NCI-H1105 (cell line): ENCODE results near the gene TET1.
"Not testable (repeated sequence)": the region's sequence is repeated elsewhere in the genome, so short reads cannot be mapped to it uniquely, and the experiment has no call there.

Source experiments
- DNase-seq: peaks from one replicate; lab custom pipeline; 2025; lab: John Stamatoyannopoulos, UW

Gene TET1

DNA sequence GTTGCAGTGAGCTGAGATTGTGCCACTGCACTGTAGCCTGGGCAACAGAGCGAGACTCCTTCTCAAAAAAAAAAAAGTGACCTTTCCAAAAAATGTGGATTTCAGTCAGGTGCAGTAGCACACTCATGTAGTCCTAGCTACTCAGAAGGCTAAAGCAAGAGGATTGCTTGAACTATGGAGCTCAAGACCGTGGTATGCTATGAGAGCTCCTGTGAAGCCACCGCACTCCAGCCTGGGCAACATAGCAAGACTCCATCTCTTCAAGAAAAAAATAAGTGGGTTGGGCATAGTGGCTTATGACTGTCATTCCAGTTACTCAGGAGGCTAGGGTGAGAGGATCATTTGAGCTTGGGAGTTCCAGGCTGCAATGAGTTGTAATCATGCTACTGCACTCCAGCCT is 51.1 kb downstream of the TET1 start:
- no peak for DNase-seq

DNA sequence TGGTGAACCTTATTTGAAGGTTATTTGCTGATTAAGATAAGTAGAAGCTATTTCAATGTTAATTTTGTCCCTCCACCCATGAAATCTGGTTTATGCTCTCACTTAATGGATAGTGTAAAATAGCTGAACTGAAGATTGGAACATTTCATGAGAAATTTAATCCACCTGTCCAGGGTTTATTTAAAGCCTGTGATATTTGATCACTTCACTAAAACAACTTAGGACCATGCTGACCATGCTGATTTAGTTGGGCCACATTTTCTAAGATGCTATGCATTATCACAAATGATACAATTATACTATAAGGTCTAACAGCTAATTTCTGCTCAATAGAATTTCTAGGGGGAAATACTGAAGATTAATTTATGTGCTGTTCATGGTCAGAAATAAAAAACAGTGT is 53.8 kb downstream of the TET1 start:
- not testable (repeated sequence) for DNase-seq

DNA sequence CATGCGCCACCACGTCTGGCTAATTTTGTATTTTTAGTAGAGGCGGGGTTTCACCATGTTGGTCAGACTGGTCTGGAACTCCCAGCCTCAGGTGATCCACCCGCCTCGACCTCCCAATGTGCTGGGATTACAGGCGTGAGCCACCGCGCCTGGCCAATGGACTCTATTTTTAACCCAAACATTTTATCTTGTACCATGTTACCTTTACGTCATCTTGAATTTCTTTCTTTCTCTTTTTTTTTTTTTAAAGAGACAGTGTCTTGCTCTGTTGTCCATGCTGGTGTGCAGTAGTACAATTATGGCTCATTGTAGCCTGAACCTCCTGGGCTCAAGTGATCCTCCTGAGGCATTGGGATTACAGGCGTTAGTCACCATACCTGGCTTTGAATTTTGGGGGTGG is 57.6 kb downstream of the TET1 start:
- DNase-seq = not testable (repeated sequence)

DNA sequence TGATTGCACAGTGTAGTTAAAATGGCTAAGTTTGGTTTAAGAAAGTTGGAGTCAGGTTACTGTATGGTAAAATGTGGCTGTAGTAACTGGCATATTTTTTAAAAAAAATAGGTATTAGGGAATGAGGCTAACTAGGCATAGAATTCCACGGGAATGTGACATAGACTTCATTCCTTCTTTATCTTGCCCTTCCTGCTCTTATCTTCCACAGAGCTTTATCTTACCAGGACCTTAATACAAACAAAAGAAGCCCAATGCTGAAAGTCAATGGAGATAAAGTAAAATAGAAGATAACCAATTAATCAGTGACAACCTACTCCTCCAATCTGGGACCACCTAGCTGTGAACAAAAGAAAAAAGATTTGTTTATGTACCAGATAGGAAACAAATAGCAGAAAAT is 58.1 kb downstream of the TET1 start:
- no peak for DNase-seq

- DNase-seq = no peak
Observed at GRCh38 chr10:68619595-68619994, 59.5 kb downstream of the TET1 start.

- no peak for DNase-seq
Observed at GRCh38 chr10:68625316-68625921, 65.3 kb downstream of the TET1 start.

- DNase-seq = no peak
Observed at GRCh38 chr10:68628576-68629127, 68.5 kb downstream of the TET1 start.

GRCh38 chr10:68632271-68632560 is 72.1 kb downstream of the TET1 start:
- not testable (repeated sequence) for DNase-seq

- no peak for DNase-seq
Observed at GRCh38 chr10:68633281-68633680, 73.1 kb downstream of the TET1 start.

- DNase-seq = no peak
Observed at GRCh38 chr10:68633816-68634466, 73.8 kb downstream of the TET1 start.

GRCh38 chr10:68636335-68636734 is 76.2 kb downstream of the TET1 start:
- DNase-seq = no peak

- not testable (repeated sequence) for DNase-seq
Observed at GRCh38 chr10:68643550-68643949, 83.4 kb downstream of the TET1 start.

DNA sequence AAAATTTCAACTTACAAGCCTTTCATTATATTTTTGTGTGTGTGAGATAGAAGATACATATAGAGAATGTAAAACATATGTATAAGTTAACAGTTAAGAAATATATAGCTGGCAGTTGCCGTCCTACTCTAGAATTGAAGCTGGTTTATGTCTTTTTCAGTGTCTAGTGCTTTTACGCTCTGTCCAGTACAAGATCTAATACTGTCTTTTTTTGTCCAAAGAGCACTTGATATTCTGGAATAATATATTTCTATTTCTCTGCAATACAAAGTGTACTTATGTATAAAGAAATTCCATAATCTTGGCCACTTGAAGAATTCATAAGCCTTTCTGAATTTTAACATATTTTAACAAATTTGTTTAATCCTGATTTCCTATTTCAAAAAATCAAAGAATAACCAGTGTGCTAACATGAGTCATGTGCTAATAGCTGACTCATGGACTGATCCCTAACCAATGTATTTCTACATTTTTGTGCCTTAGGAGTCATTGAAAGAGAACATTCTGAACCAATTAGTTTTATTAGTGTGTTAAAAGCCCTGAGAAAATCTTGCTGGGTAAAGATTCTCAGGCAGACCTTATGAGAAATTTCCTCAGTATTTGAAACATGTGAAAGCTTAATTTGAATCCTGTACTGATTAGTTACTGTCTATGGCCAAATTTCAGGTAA is 87.7 kb downstream of the TET1 start:
- DNase-seq = no peak

- DNase-seq = no peak
Observed at GRCh38 chr10:68655620-68656126, 95.5 kb downstream of the TET1 start.

DNA sequence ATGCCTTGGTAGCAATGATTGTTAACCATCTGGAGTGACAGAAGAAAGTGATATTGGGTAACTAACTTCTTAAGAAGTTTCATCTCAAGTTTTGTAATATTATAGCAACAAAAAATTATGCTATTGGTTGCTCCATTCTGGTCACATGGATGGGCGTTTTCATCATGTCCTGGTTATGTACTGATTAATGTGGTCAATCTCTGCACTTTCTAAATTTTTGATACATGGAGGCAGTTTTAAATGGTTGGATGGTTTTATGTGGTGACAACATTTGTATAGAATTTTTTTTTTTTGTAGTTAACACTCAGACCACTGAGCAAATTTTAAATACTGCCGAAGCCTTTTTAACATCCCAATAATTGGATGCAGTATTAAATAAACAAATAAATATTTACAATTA is 105.7 kb downstream of the TET1 start:
- DNase-seq = no peak

- DNase-seq = no peak
Observed at GRCh38 chr10:68666280-68666760, 106.2 kb downstream of the TET1 start.

GRCh38 chr10:68668231-68668630 is 108.1 kb downstream of the TET1 start:
- DNase-seq = no peak

DNA sequence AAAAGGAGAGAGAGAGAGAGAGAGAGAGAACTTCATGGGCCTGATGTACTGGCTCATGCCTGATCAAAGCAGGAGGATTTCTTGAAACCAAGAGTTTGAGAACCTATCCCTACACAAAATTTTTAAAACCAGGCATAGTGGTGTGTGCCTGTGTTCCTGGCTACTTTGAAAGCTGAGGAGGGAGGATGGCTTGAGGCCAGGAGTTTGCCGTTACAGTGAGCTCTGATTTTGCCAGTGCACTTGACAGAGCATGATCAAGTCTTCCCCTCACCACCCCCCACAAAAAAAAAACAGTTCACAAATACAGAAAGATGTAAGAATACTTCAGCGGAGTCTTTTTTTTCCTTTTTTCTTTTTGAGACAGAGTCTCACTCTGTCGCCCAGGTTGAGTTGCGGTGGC is 108.8 kb downstream of the TET1 start:
- no peak for DNase-seq

- DNase-seq = no peak
Observed at GRCh38 chr10:68684413-68684812, 124.3 kb downstream of the TET1 start.

GRCh38 chr10:68696018-68696417 is 135.9 kb downstream of the TET1 start:
- no peak for DNase-seq

DNA sequence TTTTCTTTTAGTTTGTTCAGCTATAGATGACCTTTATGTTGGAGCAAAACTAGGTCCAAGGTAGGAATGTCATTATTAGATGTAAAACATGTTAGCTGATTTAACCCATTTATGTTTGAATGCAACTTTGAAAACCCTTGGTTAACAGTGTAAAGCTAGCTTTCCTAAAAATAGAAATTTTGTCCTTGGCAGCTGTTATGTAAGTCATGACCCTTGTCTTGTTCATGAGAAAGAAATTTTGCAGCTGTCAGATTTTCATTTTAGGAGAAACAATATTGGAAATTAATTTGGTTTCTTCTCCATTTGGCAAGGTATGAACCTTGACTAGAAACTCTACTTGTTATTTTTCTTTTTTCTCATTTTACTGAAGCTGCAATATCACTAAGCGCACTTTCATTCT is 137.0 kb downstream of the TET1 start:
- DNase-seq = no peak

GRCh38 chr10:68700197-68700596 is 140.1 kb downstream of the TET1 start:
- no peak for DNase-seq

GRCh38 chr10:68705548-68705947 is 145.4 kb downstream of the TET1 start:
- DNase-seq = no peak
